GM18870 (cell line): ENCODE data around the gene TSC22D2.
"Not testable (repeated sequence)": the region's sequence is repeated elsewhere in the genome, so short reads cannot be mapped to it uniquely, and the experiment has no call there.

ENCODE experiments used
- ATAC-seq: cut with Tn5 transposase; IDR thresholded peaks from one replicate; pipeline ENCODE4 v1.9.1; 2021; ENCODE audit warnings: moderate library complexity; ENCODE audit not compliant: unreplicated experiment

The TSC22D2 gene

GRCh38 chr3:150479370-150479769 is 71.3 kb downstream of the TSC22D2 start:
- ATAC-seq: no peak

GRCh38 chr3:150480877-150481276 is 72.8 kb downstream of the TSC22D2 start:
- no peak for ATAC-seq

- no peak for ATAC-seq
Observed at GRCh38 chr3:150483226-150483625, 75.1 kb downstream of the TSC22D2 start.

DNA sequence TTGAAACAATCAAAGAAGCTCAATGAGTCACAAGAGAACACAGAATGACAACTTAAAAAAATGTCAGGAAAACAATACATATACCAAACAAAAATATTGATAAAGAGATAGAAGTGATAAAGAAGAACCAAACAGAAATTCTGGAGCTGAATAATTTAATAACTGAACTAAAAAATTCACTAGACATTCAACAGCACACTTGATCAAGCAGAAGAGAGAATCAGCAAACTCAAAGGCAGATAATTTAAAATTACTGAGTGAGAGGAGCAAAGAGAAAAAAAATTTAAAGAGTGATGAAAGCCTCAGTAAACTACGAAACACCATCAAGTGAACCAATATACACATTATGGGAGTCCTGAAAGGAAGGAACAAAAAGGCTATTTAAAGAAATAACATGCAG is 76.3 kb downstream of the TSC22D2 start:
- no peak for ATAC-seq

DNA sequence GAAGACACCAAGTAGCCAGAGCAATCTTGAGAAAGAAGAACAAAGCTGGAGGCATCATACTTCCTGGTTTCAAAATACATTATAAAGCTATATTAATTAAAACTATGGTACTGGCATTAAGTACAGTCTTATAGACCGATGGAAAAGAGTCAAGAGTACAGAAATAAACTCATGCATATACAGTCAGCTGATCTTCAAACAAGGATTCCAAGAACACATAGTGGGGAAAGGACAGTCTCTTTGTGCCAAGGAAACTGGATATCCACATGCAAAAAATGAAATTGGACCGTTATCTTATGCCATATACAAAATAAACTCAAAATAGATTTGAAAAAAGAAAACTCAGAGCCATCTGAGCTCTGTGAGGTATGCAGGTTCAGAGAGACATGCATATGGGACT is 80.8 kb downstream of the TSC22D2 start:
- ATAC-seq: no peak

DNA sequence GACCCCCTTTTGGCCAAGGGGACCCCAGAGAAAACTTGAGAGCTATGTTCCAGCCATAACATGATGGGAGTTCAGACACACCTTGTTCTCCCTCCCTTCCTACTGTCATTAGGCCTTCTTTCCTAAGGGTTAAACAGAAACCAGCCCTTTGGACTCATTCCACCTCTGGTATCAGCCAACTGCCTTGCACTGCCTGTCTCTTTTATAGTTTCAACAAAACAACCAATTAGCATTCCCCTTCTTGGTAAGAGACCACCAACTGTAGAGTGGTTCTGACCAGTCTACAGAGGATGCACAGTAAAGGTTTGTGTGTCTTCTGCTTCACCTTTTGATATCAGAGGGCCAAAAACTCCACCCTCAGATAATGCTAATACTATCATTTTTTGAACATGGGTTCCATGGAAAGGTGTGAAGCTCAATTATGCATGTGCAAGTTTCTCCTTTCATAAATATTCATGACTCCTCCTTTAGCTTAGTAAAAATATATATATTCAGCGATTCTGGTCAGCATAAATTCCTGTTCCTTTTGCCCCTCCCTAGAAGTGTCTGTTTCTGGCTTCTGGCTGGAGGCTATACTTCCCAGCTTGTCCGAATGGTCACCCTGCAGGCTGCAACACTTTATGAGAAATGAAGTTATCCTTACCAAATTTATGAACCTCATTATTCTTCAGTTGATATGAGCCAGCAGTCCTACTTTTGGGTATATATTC is 82.3 kb downstream of the TSC22D2 start:
- ATAC-seq: no peak

GRCh38 chr3:150494411-150494977 is 86.4 kb downstream of the TSC22D2 start:
- ATAC-seq: no peak

DNA sequence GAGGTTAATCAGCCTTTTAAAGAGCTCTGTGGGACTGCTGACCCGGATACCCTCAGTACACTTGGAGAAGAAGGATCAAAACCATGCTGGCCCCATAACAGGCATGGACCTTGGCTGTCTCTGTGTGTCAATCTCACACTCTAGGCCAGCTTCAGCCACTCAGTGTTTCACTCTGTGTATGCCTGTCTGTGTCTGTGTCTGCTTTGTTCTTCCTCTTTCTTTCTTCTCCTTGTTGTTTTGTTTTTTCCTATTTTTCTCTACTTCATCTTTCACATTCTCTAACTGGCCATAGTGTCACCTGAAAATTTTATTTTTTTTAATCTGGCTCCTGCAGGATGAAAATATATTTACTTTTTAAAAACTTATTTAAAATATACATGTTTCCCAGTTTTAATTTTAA is 87.1 kb downstream of the TSC22D2 start:
- no peak for ATAC-seq

DNA sequence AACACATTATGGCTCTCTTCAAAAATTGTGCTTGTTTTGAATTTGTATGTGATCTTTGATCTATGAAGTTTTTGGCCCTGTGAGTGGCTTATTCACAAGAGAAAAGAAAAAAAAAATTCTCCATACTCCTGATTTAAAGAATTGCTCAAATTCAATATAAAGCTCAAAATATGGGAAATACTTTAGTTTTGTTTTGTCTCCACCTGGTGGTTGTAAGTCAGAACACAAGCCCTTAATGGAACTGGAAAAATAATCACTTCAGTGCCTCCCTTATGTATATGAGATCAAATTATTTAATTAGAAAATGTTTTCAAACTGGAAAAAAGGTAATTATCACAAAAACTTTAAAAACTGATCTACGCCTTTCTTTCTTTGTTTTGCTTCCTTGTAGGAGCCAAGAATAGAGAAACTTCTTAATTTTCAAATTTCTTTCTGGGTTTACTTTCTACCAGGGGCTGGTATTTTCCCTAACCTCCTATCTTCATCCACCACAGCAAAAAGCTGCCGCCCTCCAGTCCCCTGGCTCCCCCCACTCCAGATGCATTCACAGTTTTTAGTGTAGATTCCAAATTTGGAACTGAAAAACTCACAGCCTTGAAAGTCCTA is 87.6 kb downstream of the TSC22D2 start:
- ATAC-seq: no peak

- ATAC-seq: no peak
Observed at GRCh38 chr3:150497956-150498355, 89.9 kb downstream of the TSC22D2 start.

GRCh38 chr3:150500960-150501359 is 92.9 kb downstream of the TSC22D2 start:
- not testable (repeated sequence) for ATAC-seq

DNA sequence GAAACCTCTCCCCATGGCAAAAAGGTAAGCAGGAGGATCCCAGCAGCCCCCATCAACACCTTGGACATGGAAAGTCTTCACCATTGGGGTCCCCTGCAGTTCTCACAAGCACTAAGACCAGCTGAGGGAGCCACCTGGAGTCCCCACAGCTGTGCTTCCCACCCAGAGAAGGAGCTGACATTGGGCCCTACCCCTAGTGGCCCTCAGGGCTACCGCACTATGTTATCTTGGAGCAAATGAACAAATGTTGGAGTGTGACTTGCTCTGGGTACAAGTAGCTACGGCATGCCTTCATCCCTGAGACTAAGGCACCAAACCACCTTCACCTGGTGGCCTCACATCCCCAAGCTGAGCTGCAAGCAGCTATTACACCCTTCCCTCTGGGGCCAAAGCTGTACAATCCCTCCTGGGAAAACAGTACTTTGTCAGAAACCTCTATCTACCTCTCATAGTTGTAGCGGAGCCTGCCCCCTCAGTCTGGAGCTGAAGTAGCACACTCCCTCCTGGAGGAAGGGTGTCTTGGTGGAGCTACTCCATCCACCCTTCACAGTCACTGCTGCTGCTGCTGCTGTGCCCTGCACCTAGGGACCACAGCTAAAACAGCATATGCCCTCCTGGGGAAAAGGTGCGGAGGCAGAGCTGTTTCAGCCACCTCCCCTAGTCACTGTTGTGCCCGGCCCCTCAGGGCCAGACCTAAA is 95.5 kb downstream of the TSC22D2 start:
- no peak for ATAC-seq

GRCh38 chr3:150504483-150504882 is 96.4 kb downstream of the TSC22D2 start:
- no peak for ATAC-seq

DNA sequence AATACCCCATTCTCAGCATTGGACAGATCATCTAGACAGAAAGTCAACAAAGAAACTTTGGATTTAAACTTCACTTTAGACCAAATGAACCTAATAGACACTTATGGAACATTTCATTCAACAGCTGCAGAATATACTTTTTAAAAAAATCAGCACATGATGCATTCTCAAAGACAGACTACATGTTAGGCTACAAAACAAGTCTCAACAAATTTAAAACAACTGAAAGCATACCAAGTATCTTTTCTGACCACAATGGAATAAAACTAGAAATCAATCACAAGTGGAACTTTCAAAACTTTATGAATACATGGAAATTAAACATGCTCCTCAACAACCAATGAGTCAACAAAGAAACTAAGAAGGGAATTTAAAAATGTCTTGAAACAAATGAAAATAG is 100.3 kb downstream of the TSC22D2 start:
- ATAC-seq: no peak

DNA sequence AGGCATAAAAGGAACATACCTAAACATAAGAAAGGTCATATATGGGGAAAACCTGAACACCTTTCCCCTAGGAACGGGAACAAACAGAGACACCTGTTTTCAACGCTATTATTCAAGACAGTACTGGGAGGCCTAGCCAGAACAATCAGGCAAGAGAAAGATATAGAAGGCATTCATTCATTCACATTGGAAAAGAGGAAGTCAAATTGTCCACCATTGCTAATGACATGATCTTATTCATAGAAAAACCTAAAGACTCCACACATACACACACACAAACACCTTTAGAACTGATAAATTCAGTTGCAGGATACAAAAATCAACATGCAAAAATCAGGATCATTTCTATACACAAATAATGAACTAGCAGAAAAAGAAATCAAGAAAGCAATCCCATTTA is 101.7 kb downstream of the TSC22D2 start:
- ATAC-seq: no peak

- ATAC-seq: no peak
Observed at GRCh38 chr3:150511122-150511821, 103.2 kb downstream of the TSC22D2 start.

GRCh38 chr3:150515210-150515609 is 107.1 kb downstream of the TSC22D2 start:
- ATAC-seq: no peak
